ENCODE measurements around the gene BCAR1.

GRCh38 chr16:75287708-75288107 is 36.3 kb upstream of the BCAR1 start:
- TF ChIP-seq POLR2A (IDR thresholded peaks at IDR 0.05): no peak
- TF ChIP-seq CTCF (IDR thresholded peaks at IDR 0.05): no peak
- TF ChIP-seq POLR2AphosphoS5 (IDR thresholded peaks at IDR 0.05): no peak
- TF ChIP-seq EP300 (IDR thresholded peaks at IDR 0.05): no peak
